Measurements from ENCODE around the gene S100A8. TPM values are rescaled to one million over a fixed set of nuclear protein-coding genes. Genes with fewer than 3 reads are reported as not detected.

S100A8 gene
- total RNA-seq, 2 donors from 2014 or later: 19.1 to 37.1 TPM

DNA sequence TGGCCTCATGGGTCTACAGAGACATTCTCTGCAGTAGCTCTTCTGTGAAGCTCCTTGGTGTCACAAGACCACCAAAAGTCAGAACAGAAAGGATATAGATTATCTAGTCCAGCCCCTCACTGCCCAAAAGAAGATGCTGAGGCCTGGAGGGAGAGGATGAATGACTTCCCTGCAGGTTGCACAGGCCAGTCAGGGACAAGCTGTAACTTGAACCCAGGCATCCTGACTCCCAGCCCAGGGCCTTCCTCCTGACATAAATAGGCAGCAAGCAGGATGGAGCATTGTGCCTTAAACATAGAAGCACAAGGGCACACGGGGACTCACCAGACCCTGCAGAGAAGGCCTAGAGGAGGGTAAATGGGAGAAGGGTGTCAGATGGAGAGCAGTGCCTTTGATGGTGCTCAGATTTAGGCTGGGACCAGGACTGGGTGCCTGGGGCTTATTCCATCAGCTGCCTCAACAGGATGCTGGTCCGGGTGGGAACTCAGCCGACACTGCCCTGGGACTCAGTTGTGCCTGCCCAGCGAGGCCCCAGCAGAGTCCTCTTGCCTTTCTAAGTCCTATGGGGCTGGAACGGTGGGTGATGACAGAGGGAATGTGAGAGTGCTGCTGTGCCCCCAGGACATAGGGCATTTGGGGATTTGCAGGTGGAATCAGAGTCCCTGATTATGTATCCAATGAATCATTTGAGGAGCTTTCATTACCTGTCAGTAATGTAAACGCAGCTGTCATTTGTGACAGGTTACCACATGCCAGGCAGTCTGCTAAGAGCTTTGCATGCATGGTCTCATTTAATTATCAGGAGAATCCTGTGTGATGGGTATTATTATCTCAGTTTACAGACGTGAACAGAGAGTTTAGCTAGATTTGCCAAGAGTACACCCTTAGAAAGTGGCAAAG is 38.6 kb upstream of the S100A8 start:
- Histone ChIP-seq H3K27me3 (no peaks in the 10 kb centered on the region), H3K36me3 (no peaks in the 10 kb centered on the region), H3K27ac (no peak overlapping the region), H3K9me3 (no peaks in the 10 kb centered on the region), H3K4me1 (no peaks in the 10 kb centered on the region), H3K4me3 (no peak overlapping the region)
- peak; percentile 42 for DNase-seq (ENCODE audit: low spot score)
- TF ChIP-seq CTCF (IDR thresholded peaks at IDR 0.05): no peak

GRCh38 chr1:153428791-153429190 is 37.9 kb upstream of the S100A8 start:
- no peaks in the 10 kb centered on the region for H3K36me3 ChIP-seq
- H3K4me1 ChIP-seq: no peaks in the 10 kb centered on the region
- no peaks in the 10 kb centered on the region for H3K27me3 ChIP-seq
- H3K27ac ChIP-seq: no peak overlapping the region
- no peaks in the 10 kb centered on the region for H3K9me3 ChIP-seq
- TF ChIP-seq CTCF (IDR thresholded peaks at IDR 0.05): no peak
- peak; percentile 40 for DNase-seq (ENCODE audit: low spot score)
- no peak overlapping the region for H3K4me3 ChIP-seq

DNA sequence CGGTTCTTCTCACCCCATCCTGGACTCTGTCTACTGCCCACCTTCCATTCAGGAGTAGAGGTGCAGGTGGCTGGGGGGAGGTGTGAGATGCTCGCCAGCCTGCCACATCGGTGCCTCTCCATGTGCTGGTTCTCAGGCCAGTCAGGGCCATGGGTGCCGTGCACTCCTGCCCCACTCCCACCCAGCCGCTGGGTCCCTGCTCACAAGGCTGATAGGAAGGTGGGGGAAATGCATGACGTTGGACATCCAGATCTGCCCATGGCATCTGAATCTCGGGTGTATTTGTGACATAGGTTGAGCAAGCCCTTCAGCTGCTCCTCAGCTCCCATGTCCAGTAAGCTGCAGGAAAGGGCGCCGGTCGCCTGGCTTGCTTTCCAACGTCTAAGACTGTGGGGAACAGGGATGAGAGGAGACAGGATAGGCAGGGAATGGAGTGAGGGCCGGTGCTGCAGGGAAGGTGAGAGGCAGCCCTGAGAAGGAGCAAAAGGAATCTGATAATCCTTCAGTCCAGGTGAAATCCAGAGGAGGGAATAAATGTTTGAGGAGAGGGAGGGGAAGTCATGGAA is 37.3 kb upstream of the S100A8 start:
- no peaks in the 10 kb centered on the region for H3K27me3 ChIP-seq
- DNase-seq (ENCODE audit: low spot score): peak; percentile 38

GRCh38 chr1:153426809-153427208 is 35.9 kb upstream of the S100A8 start:
- peak; percentile 11 for DNase-seq (ENCODE audit: low spot score)
- Histone ChIP-seq H3K4me1 (no peaks in the 10 kb centered on the region), H3K36me3 (no peaks in the 10 kb centered on the region), H3K4me3 (no peak overlapping the region), H3K27me3 (no peaks in the 10 kb centered on the region), H3K9me3 (no peaks in the 10 kb centered on the region), H3K27ac (no peak overlapping the region)
- no peak for TF ChIP-seq CTCF (IDR thresholded peaks at IDR 0.05)

More for the DNA sequence above, 37.3 kb upstream of the S100A8 start:
- H3K4me3 ChIP-seq: no peak overlapping the region
- H3K27ac ChIP-seq: no peak overlapping the region
- no peaks in the 10 kb centered on the region for H3K36me3 ChIP-seq
- H3K9me3 ChIP-seq: no peaks in the 10 kb centered on the region
- H3K4me1 ChIP-seq: no peaks in the 10 kb centered on the region
- TF ChIP-seq CTCF (IDR thresholded peaks at IDR 0.05): no peak

DNA sequence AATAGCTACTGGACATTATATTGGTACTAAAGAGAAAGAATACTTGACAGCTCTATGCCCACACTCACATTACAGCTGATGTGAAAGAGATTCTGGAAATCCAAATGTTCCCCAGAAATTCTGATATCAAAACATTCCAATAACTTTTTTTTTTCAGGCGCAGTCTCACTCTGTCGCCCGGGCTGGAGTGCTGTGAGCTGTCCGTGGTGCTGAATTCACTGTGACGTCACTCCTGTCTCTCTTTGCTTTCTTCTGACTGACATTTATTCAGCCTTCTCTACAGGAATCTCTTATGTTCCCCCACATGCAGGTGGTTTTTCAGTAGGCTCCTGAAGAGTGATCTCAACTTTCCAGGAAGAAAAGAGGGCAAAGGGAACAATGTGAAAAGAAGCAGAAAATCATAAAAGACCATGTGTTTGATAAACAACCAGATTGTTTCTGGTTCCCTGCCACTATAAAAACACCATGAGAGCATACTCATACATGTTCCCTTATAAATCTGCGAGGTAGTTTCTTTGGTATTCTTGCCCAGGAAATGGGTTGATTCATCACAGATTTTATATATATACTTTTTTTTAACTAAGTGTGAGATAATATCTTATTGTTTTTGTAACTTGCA is 31.7 kb upstream of the S100A8 start:
- H3K4me3 ChIP-seq: no peak overlapping the region
- no peak overlapping the region for H3K27ac ChIP-seq
- no peak for TF ChIP-seq CTCF (IDR thresholded peaks at IDR 0.05)
- no peaks in the 10 kb centered on the region for H3K36me3 ChIP-seq
- no peaks in the 10 kb centered on the region for H3K27me3 ChIP-seq
- H3K9me3 ChIP-seq: no peaks in the 10 kb centered on the region
- no peaks in the 10 kb centered on the region for H3K4me1 ChIP-seq
- DNase-seq (ENCODE audit: low spot score): peak; percentile 58

Measured in right atrium auricular region (tissue), 2 donors.